Activated CD4-positive, alpha-beta T cell treated with anti-CD3 and anti-CD28 coated beads, Interleukin-2, amount 50 U/mL, for 24 hours (primary cell): Measurements from ENCODE around the gene SGCA.

Experiments
- DNase-seq, 2 donors: peaks; one replicate each; pipeline ENCODE4 v3.0.0-alpha.2; 2020; ENCODE audit warnings: low read depth in 1 of 2, low spot score in 1 of 2

Gene SGCA

GRCh38 chr17:50165867-50166517 is at the start of gene SGCA:
Gene SGCA, plus strand, starts transcription at chr17:50166005. Its CDS starts 36 bp downstream, at chr17:50166041.
- DNase-seq: no peak

GRCh38 chr17:50117202-50118051 is 48.4 kb upstream of the SGCA start:
- DNase-seq: peak; percentile 26 to 48

- DNase-seq: no peak
Observed at GRCh38 chr17:50118076-50118827, 47.6 kb upstream of the SGCA start.

GRCh38 chr17:50118828-50119218 is 47.0 kb upstream of the SGCA start:
- no peak for DNase-seq

- no peak for DNase-seq
Observed at GRCh38 chr17:50120475-50121253, 45.1 kb upstream of the SGCA start.

- no peak for DNase-seq
Observed at GRCh38 chr17:50122945-50123344, 42.9 kb upstream of the SGCA start.

- no peak for DNase-seq
Observed at GRCh38 chr17:50123649-50124349, 42.0 kb upstream of the SGCA start.

GRCh38 chr17:50125420-50125997 is 40.3 kb upstream of the SGCA start:
- no peak for DNase-seq

GRCh38 chr17:50127697-50128361 is 38.0 kb upstream of the SGCA start:
- DNase-seq: no peak

- no peak for DNase-seq
Observed at GRCh38 chr17:50128441-50129352, 37.1 kb upstream of the SGCA start.

GRCh38 chr17:50129353-50129727 is 36.5 kb upstream of the SGCA start:
- DNase-seq: no peak

GRCh38 chr17:50129728-50130558 is 35.9 kb upstream of the SGCA start, which contains the start of gene SAMD14:
Gene SAMD14, minus strand, starts transcription at chr17:50130160. Its CDS starts 5,201 bp downstream, at chr17:50124959.
- DNase-seq: no peak

GRCh38 chr17:50130559-50131305 is 35.1 kb upstream of the SGCA start:
- no peak for DNase-seq

GRCh38 chr17:50132104-50132794 is 33.6 kb upstream of the SGCA start:
- no peak for DNase-seq

GRCh38 chr17:50133028-50133768 is 32.6 kb upstream of the SGCA start:
- DNase-seq: no peak

- no peak for DNase-seq
Observed at GRCh38 chr17:50133769-50134099, 32.1 kb upstream of the SGCA start.
